ENCODE results near the gene FAM90A26. TPM values are rescaled to one million over a fixed set of nuclear protein-coding genes. Genes with fewer than 3 reads are reported as not detected.

Gene FAM90A26
- not detected in 2 replicates for total RNA-seq

GRCh38 chr4:9169791-9170459 lies at the start of gene FAM90A26:
Gene FAM90A26, plus strand, starts transcription at chr4:9170409. Its CDS starts 2,764 bp downstream, at chr4:9173173.

GRCh38 chr4:9210357-9210756 lies 40.1 kb downstream of the FAM90A26 start, which contains the start of gene USP17L10:
Gene USP17L10, plus strand, starts transcription at chr4:9210657. Its CDS starts 0 bp downstream, at chr4:9210657.

GRCh38 chr4:9215105-9215504 lies 44.9 kb downstream of the FAM90A26 start, which contains the start of gene USP17L11:
Gene USP17L11, plus strand, starts transcription at chr4:9215405. Its CDS starts 0 bp downstream, at chr4:9215405.

GRCh38 chr4:9219852-9220251 lies 49.6 kb downstream of the FAM90A26 start, which contains the start of gene USP17L12:
Gene USP17L12, plus strand, starts transcription at chr4:9220152. Its CDS starts 0 bp downstream, at chr4:9220152.

GRCh38 chr4:9224596-9224995 lies 54.4 kb downstream of the FAM90A26 start, which contains the start of gene USP17L13:
Gene USP17L13, plus strand, starts transcription at chr4:9224896. Its CDS starts 0 bp downstream, at chr4:9224896.

Other genes with a start within 250 kb of the FAM90A26 start
- not detected in 2 replicates for gene USP17L10, start 40.2 kb downstream of the FAM90A26 start, total RNA-seq
- not detected in 2 replicates for gene USP17L11, start 45.0 kb downstream of the FAM90A26 start, total RNA-seq
- not detected in 2 replicates for gene USP17L12, start 49.7 kb downstream of the FAM90A26 start, total RNA-seq
- gene USP17L13, start 54.5 kb downstream of the FAM90A26 start, total RNA-seq: not detected in 2 replicates
- not detected in 2 replicates for gene USP17L15, start 64.0 kb downstream of the FAM90A26 start, total RNA-seq
- gene USP17L17, start 73.5 kb downstream of the FAM90A26 start, total RNA-seq: not detected in 2 replicates
- not detected in 2 replicates for gene USP17L18, start 78.2 kb downstream of the FAM90A26 start, total RNA-seq
- not detected in 2 replicates for gene USP17L19, start 83.0 kb downstream of the FAM90A26 start, total RNA-seq
- gene USP17L20, start 87.7 kb downstream of the FAM90A26 start, total RNA-seq: not detected in 2 replicates
- gene USP17L21, start 92.5 kb downstream of the FAM90A26 start, total RNA-seq: not detected in 2 replicates
- not detected in 2 replicates for gene USP17L22, start 97.2 kb downstream of the FAM90A26 start, total RNA-seq
- not detected in 2 replicates for gene USP17L24, start 154.8 kb downstream of the FAM90A26 start, total RNA-seq
- not detected in 2 replicates for gene USP17L25, start 159.5 kb downstream of the FAM90A26 start, total RNA-seq
- gene USP17L26, start 164.2 kb downstream of the FAM90A26 start, total RNA-seq: not detected in 2 replicates
- not detected in 2 replicates for gene USP17L5, start 169.0 kb downstream of the FAM90A26 start, total RNA-seq
- not detected in 2 replicates for gene USP17L27, start 173.7 kb downstream of the FAM90A26 start, total RNA-seq
- gene USP17L28, start 178.5 kb downstream of the FAM90A26 start, total RNA-seq: not detected in 2 replicates
- gene USP17L29, start 183.2 kb downstream of the FAM90A26 start, total RNA-seq: not detected in 2 replicates
- gene USP17L30, start 192.7 kb downstream of the FAM90A26 start, total RNA-seq: not detected in 2 replicates